ENCODE data around the gene TNS1. TPM values are rescaled to one million over a fixed set of nuclear protein-coding genes. Genes with fewer than 3 reads are reported as not detected.

Gene TNS1
- total and polyA plus RNA-seq, 9 of the 15 experiments (the other 6 are each of a cell fraction or from before 2014, with no cell fraction given) = 0.13 to 2.7 (median 0.77) TPM

- H3K9ac ChIP-seq (ENCODE audit: insufficient read depth in 1 of 2, low read depth in 2 of 2, low read length in 2 of 2) = no peak overlapping the region; a peak in 1 of 4 replicates
- H4K20me1 ChIP-seq (replicated peaks; ENCODE audit: control insufficient read depth, insufficient read depth, low read length) = no peaks in the 10 kb centered on the region
- H3K4me3 ChIP-seq = no peak overlapping the region
- H3K4me2 ChIP-seq (ENCODE audit: insufficient read depth, low read length) = no peak overlapping the region
- DNase-seq (ENCODE audit: extremely low read depth in 1 of 4, low spot score in 3 of 4) (no peak), ATAC-seq (no peak), FAIRE-seq (no peak)
- CTCF ChIA-PET (ENCODE audit: low intra/inter-chr PET ratio) = no interaction called here
- no peak overlapping the region for H3K27ac ChIP-seq (ENCODE audit: extremely low read depth, low read depth, low read length)
- H3K27me3 ChIP-seq (ENCODE audit: control insufficient read depth in 2 of 2, insufficient read depth in 2 of 2, low read length in 2 of 2) = peaks cover 0 to 21% of the 10 kb centered on the region in 2 experiments; a peak in 4 of 5 replicates
- POLR2A ChIA-PET = interaction anchor here (1.4 kb wide), 1 partner anchor 12 kb away, joined by 3 read pairs; no protein-coding TSS in a partner anchor
- H2AFZ ChIP-seq (ENCODE audit: low read depth, low read length) = no peak overlapping the region; the same call in 1 of the 2 replicates
- H3K9me1 ChIP-seq (ENCODE audit: control insufficient read depth, insufficient read depth, low read length) = no peaks in the 10 kb centered on the region
- intact Hi-C loops (cut with micrococcal nuclease) (no loop called here), in situ Hi-C loops (cut with MboI) (no loop called here)
- no peaks in the 10 kb centered on the region for H3K79me2 ChIP-seq (ENCODE audit: control insufficient read depth, insufficient read depth, low read length)
- no peaks in the 10 kb centered on the region for H3K36me3 ChIP-seq (ENCODE audit: control insufficient read depth, insufficient read depth, low read length)
- H3K4me1 ChIP-seq (replicated peaks in 1 of 2; ENCODE audit: control insufficient read depth in 2 of 2, insufficient read depth in 2 of 2, low read length in 2 of 2) = peaks cover 7 to 14% of the 10 kb centered on the region in 2 experiments; a peak in 3 of 5 replicates
- WGBS (ENCODE audit: insufficient coverage, low coverage, missing lambda C conversion rate) = 13% methylated on average over 3 of the region's 4 CpGs
- no peaks in the 10 kb centered on the region for H3K9me3 ChIP-seq (replicated peaks; ENCODE audit: control insufficient read depth, insufficient read depth, low read depth, low read length)
- TF ChIP-seq HMG20A (CRISPR knock-in tag; conservative IDR thresholded peaks at IDR 0.05) (no peak), ZNF146 (CRISPR knock-in tag; IDR thresholded peaks at IDR 0.05; ENCODE audit: unreplicated experiment) (no peak), GMEB1 (CRISPR knock-in tag; IDR thresholded peaks at IDR 0.05) (no peak), MCM7 (IDR thresholded peaks at IDR 0.05) (no peak), SMARCB1 (IDR thresholded peaks at IDR 0.05; ENCODE audit: insufficient read length, low read depth) (no peak)
- BruUV-seq (replicated peaks) = no TSS peak
These were observed 101.4 kb downstream of the TNS1 start for GRCh38 chr2:217901400-217901799.

All from K562 (cell line).